ENCODE data around the gene CEP112. TPM values are rescaled to one million over a fixed set of nuclear protein-coding genes. Genes with fewer than 3 reads are reported as not detected.

The CEP112 gene
- total and polyA plus RNA-seq, 2 donors (not counting 3 experiments of a cell fraction or from before 2014, with no cell fraction given) = 1.5 to 25.3 TPM

DNA sequence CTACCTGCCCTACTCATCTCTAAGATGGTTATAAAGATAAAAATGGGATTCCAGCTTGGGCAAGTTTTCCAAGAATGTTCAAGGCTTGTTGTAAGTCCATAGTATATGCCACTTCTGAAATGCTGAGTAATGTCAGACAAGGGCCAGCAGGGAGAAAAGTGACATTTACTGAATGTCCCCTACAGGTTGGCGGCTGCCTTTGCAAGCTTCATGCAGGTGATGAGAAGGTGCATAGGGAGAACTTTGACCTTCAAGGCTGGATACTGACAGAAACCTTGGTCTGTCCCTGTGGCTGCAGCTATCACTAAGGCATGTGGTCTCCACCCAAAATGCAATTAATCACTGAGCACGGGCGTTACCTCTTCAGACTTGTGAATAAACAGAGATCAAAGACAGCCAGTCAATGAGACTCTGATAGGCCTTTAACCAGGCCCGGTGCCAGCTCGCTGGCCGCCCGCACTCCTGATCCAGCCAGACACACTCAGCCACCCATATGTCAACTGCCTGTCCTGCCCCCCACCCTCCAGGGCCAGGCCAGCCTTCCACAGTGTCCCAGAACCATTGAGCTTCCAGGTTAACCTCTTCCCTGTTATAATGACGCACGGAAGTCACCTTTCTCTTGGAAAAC is 603.6 kb downstream of the CEP112 start:
- Histone ChIP-seq H3K27me3 (ENCODE audit: control insufficient read depth in 2 of 2, insufficient read depth in 2 of 2, low read length in 2 of 2) (no peaks in the 10 kb centered on the region), H2AFZ (ENCODE audit: low read depth, low read length) (no peak overlapping the region), H3K27ac (ENCODE audit: insufficient read depth, low read depth, low read length) (no peak overlapping the region), H3K4me3 (replicated peaks in 1 of 3; ENCODE audit: insufficient read depth in 1 of 3, low read depth in 1 of 3, low read length in 3 of 3) (no peak overlapping the region), H4K20me1 (replicated peaks; ENCODE audit: control insufficient read depth, extremely low read depth, insufficient read depth, low read length) (no peaks in the 10 kb centered on the region), H3K9ac (replicated peaks; ENCODE audit: extremely low read depth, insufficient read depth, low read length) (no peak overlapping the region), H3K4me1 (ENCODE audit: control insufficient read depth, extremely low read depth, insufficient read depth, low read length) (no peaks in the 10 kb centered on the region), H3K9me1 (replicated peaks; ENCODE audit: control insufficient read depth, extremely low read depth, insufficient read depth, low read length) (no peaks in the 10 kb centered on the region), H3K4me2 (ENCODE audit: insufficient read depth, low read length) (no peak overlapping the region), H3K36me3 (ENCODE audit: control insufficient read depth in 2 of 2, extremely low read depth in 1 of 2, insufficient read depth in 2 of 2, low read length in 2 of 2) (no peaks in the 10 kb centered on the region), H3K9me3 (replicated peaks; ENCODE audit: control insufficient read depth, insufficient read depth, low read length) (no peaks in the 10 kb centered on the region), H3K79me2 (ENCODE audit: control insufficient read depth, insufficient read depth, low read length) (no peaks in the 10 kb centered on the region)
- intact Hi-C loops (cut with micrococcal nuclease) (no loop called here), dilution Hi-C loops (cut with MboI; ENCODE audit: extremely low pct_ligation_motif_present, low sequenced_read_pairs) (no loop called here)
- ChIA-PET POLR2A (no interaction called here), CTCF (interaction anchor here (0.8 to 1.1 kb wide), 2 partner anchors 17 to 86 kb away, joined by 3 read pairs; no protein-coding TSS in a partner anchor)
- BruUV-seq (replicated peaks) = no TSS peak
- FAIRE-seq (no peak), DNase-seq (ENCODE audit: low read depth, low spot score) (no peak)
- TF ChIP-seq JUN (IDR thresholded peaks at IDR 0.05; ENCODE audit: borderline replicate concordance, insufficient read depth, insufficient read length, low read depth) (no peak), POLR2A (IDR thresholded peaks at IDR 0.05; ENCODE audit: low read depth, low read length) (no peak), POLR2AphosphoS5 (IDR thresholded peaks at IDR 0.05; ENCODE audit: insufficient read depth, low read depth, low read length) (no peak), FOS (IDR thresholded peaks at IDR 0.05; ENCODE audit: borderline replicate concordance, insufficient read depth, low read length) (no peak), GATA2 (IDR thresholded peaks at IDR 0.05; ENCODE audit: insufficient read depth, insufficient read length, low read depth, low read length) (no peak), EZH2 (IDR thresholded peaks at IDR 0.05; ENCODE audit: borderline replicate concordance, low read depth, low read length, severe bottlenecking) (no peak), MYC (IDR thresholded peaks at IDR 0.05; ENCODE audit: low read depth, low read length) (no peak)
- TF ChIP-seq, protein P1, sequence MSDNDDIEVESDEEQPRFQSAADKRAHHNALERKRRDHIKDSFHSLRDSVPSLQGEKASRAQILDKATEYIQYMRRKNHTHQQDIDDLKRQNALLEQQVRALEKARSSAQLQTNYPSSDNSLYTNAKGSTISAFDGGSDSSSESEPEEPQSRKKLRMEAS (IDR thresholded peaks at IDR 0.05; ENCODE audit: insufficient read depth, insufficient read length) = no peak
- TF ChIP-seq, protein P2, sequence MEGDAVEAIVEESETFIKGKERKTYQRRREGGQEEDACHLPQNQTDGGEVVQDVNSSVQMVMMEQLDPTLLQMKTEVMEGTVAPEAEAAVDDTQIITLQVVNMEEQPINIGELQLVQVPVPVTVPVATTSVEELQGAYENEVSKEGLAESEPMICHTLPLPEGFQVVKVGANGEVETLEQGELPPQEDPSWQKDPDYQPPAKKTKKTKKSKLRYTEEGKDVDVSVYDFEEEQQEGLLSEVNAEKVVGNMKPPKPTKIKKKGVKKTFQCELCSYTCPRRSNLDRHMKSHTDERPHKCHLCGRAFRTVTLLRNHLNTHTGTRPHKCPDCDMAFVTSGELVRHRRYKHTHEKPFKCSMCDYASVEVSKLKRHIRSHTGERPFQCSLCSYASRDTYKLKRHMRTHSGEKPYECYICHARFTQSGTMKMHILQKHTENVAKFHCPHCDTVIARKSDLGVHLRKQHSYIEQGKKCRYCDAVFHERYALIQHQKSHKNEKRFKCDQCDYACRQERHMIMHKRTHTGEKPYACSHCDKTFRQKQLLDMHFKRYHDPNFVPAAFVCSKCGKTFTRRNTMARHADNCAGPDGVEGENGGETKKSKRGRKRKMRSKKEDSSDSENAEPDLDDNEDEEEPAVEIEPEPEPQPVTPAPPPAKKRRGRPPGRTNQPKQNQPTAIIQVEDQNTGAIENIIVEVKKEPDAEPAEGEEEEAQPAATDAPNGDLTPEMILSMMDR (IDR thresholded peaks at IDR 0.05; ENCODE audit: extremely low read depth in 1 of 2, insufficient read depth in 1 of 2, low read depth in 1 of 2, low read length in 2 of 2) = no peak

Data from endothelial cell of umbilical vein (primary cell).